PC-3 (cell line): ENCODE data around the gene MPND.

ENCODE experiments used
- EZH2 ChIP-seq: fragments of 300-600 bp; sonication (generic); IDR thresholded peaks from one replicate; pipeline ENCODE4 v1.6.1; 2017; ENCODE audit warnings: antibody characterized with exemption, mild to moderate bottlenecking, low read length; ENCODE audit not compliant: unreplicated experiment
- EZH2phosphoT487 ChIP-seq: fragments of 300-600 bp; sonication (generic); IDR thresholded peaks from 2 replicates; pipeline ENCODE4 v1.6.1; 2018; ENCODE audit warnings: mild to moderate bottlenecking, antibody characterized with exemption, low read length, borderline replicate concordance
- TF ChIP-seq, protein P1 (sequence below): fragments of 300-600 bp; sonication (generic); conservative IDR thresholded peaks from 2 replicates; pipeline ENCODE4 v1.5.1; 2017; ENCODE audit warnings: antibody characterized with exemption, low read depth, mild to moderate bottlenecking, low read length

DNA sequence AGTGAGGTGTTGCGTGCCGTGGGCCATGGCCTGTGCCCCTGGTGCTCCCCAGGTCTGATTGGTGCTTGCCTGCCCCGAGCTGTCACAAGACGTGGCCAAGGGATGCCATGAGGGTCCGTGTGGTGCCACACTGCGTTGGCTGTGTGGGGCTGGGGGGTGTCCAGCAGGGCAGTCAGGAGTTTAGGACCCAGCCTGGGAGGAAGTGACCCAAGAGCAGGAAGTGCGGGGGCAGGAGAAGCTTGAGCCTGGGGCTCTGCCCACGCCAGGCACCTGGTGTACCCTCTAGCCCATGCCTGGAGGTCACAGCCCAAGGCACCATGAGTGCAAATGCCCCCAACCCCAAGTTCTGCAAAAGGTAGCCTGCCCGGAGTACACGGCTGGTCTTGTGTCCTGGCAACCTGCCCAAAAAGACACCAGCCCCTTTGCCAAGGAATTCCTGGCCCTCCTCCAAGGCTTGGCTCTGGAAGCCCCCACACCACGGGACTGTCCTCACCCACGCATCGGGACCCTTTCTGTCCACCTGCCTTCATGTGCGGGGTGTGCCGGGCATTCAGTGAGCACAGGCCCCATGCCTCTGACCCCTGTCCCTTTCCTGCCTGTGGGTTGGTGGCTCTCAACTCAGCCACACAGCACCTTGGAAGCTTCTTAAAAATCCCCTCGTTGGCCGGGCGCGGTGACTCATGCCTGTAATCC is 24.9 kb downstream of the MPND start:
- TF ChIP-seq, protein P1, sequence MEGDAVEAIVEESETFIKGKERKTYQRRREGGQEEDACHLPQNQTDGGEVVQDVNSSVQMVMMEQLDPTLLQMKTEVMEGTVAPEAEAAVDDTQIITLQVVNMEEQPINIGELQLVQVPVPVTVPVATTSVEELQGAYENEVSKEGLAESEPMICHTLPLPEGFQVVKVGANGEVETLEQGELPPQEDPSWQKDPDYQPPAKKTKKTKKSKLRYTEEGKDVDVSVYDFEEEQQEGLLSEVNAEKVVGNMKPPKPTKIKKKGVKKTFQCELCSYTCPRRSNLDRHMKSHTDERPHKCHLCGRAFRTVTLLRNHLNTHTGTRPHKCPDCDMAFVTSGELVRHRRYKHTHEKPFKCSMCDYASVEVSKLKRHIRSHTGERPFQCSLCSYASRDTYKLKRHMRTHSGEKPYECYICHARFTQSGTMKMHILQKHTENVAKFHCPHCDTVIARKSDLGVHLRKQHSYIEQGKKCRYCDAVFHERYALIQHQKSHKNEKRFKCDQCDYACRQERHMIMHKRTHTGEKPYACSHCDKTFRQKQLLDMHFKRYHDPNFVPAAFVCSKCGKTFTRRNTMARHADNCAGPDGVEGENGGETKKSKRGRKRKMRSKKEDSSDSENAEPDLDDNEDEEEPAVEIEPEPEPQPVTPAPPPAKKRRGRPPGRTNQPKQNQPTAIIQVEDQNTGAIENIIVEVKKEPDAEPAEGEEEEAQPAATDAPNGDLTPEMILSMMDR, result no peak
- TF ChIP-seq EZH2phosphoT487 (no peak), EZH2 (no peak)
